Panc1 (cell line): Measurements from ENCODE around the gene SNX27.

Experiments
- CTCF ChIP-seq: fragments of 450-650 bp; IDR thresholded peaks from 2 replicates; pipeline ENCODE4 v1.5.1; 2017; ENCODE audit warnings: mild to moderate bottlenecking
- POLR2AphosphoS5 ChIP-seq: IDR thresholded peaks from 2 replicates; pipeline ENCODE4 v1.6.1; 2012; ENCODE audit warnings: mild to moderate bottlenecking, low read depth, low read length, moderate library complexity
- SIN3A ChIP-seq: IDR thresholded peaks from 2 replicates; pipeline ENCODE4 v1.6.1; 2012; ENCODE audit warnings: low read depth, mild to moderate bottlenecking, low read length, moderate library complexity, borderline replicate concordance; ENCODE audit not compliant: insufficient read depth

- TF ChIP-seq CTCF (no peak), POLR2AphosphoS5 (no peak), SIN3A (no peak)
Measured at GRCh38 chr1:151653397-151653796, 41.5 kb downstream of the SNX27 start.
